Colonic mucosa (tissue), 4 donors: ENCODE data around the gene NECAB2. TPM values are rescaled to one million over a fixed set of nuclear protein-coding genes. Genes with fewer than 3 reads are reported as not detected.
A peak's percentile ranks its signal among the peaks of the same experiment; 100 is the strongest.

Experiments used
- DNase-seq: peaks from one replicate; pipeline ENCODE4 v3.0.0-alpha.2; 2020
- H3K27ac ChIP-seq: fragments of 200-600 bp; one replicate; pipeline ENCODE4 v1.8.0; 2021
- H3K27me3 ChIP-seq: fragments of 200-600 bp; one replicate; pipeline ENCODE4 v1.8.0; 2021
- H3K36me3 ChIP-seq: fragments of 200-600 bp; one replicate; pipeline ENCODE4 v1.8.0; 2021
- H3K4me1 ChIP-seq: fragments of 200-600 bp; one replicate; pipeline ENCODE4 v1.8.0; 2021; ENCODE audit warnings: mild to moderate bottlenecking
- H3K4me3 ChIP-seq: fragments of 200-600 bp; one replicate; pipeline ENCODE4 v1.8.0; 2021
- H3K9ac ChIP-seq, 2 donors: one replicate each; pipeline ENCODE4 v1.7.0; 2013; ENCODE audit warnings: control low read depth in 2 of 2, low read depth in 2 of 2, low read length in 2 of 2
- H3K9me3 ChIP-seq: fragments of 200-600 bp; one replicate; pipeline ENCODE4 v1.8.0; 2021
- CTCF ChIP-seq: fragments of 200-600 bp; IDR thresholded peaks from one replicate; pipeline ENCODE4 v1.8.0; 2022; ENCODE audit warnings: antibody characterized with exemption, mild to moderate bottlenecking
- intact Hi-C: fragments of 100-400 bp; cut with DNase I; formaldehyde crosslinking; loops from one replicate; pipeline ENCODE4 v1.14.1; 2022
- total RNA-seq, 2 donors: library from RNA; stranded (reverse); fragmentation: NEBNext Ultra II Directional in 1 of 2; extraction: Animal tissue kit (Norgen Biotek cat#: 25700) in 1 of 2; gene quantifications; one replicate each; pipeline ENCODE4 v1.2.1, GENCODE V29; 2021
- donor health status: healthy.
- donor health status: DM: no; HTN: no; CAD: no.
- donor health status: DM: no; HTN: no; CAD: no.

NECAB2 gene
- total RNA-seq, 2 donors from 2014 or later: 0.25 to 0.42 TPM

DNA sequence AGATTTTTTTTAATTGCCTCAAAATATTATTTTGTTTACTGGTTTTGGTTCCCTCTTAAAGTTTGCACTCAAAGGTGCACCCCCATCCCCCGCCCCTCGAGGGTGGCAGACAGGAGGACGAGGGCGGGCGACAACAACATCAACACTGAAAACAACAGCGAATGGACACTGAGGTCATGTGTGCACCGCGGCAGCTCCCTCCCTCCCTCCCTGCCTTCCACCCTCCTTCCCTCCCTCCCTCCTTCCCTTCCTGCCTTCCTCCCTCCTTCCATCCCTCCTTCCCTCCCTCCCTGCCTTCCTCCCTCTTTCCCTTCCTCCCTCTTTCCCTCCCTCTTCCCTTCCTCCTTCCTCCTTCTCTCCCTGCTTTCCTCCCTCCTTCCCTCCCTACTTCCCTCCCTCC, 16.5 kb upstream of the NECAB2 start:
- intact Hi-C loops: no loop called here
- H3K27me3 ChIP-seq: no peaks in the 10 kb centered on the region
- TF ChIP-seq CTCF: no peak
- H3K36me3 ChIP-seq: no peaks in the 10 kb centered on the region
- no peak overlapping the region for H3K27ac ChIP-seq
- H3K9me3 ChIP-seq: no peaks in the 10 kb centered on the region
- DNase-seq: no peak
- no peak overlapping the region for H3K9ac ChIP-seq
- H3K4me3 ChIP-seq: no peak overlapping the region
- H3K4me1 ChIP-seq: peaks cover 10% of the 10 kb centered on the region

DNA sequence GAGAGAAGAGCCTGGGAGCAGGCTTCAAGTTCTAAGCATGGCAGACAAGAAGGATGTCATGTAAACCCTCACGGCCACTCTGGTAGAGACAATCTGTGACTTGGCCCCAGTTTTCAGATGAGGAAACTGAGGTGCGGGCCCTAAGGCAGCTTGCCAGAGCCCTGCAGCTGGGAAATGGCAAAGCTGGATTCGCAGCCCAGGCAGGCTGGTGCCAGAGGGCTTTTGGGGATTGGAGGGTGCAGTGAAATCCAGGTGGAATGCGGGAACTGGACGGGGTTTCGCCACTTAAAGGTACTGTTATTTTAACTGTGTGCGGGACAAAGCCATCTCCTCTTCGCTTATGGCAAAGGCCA, 15.5 kb upstream of the NECAB2 start:
- TF ChIP-seq CTCF: no peak

GRCh38 chr16:83952940-83953795, 14.9 kb upstream of the NECAB2 start, which contains the start of gene OSGIN1:
TSS of gene OSGIN1 (plus strand) at chr16:83953240. CDS start at chr16:83957672, 4,432 bp downstream.
- intact Hi-C loops: no loop called here
- peak within 1 kb of the TSS; percentile 95 for H3K27ac ChIP-seq
- no peak for TF ChIP-seq CTCF
- H3K9ac ChIP-seq: peak within 1 kb of the TSS; percentile 94 to 95
- H3K36me3 ChIP-seq: no peaks in the 10 kb centered on the region
- H3K9me3 ChIP-seq: no peaks in the 10 kb centered on the region
- no peaks in the 10 kb centered on the region for H3K27me3 ChIP-seq
- DNase-seq: peak; percentile 97
- H3K4me1 ChIP-seq: peaks cover 10% of the 10 kb centered on the region
- peak within 1 kb of the TSS; percentile 62 for H3K4me3 ChIP-seq

More for the DNA sequence above, 15.5 kb upstream of the NECAB2 start:
- Histone ChIP-seq H3K9me3 (no peaks in the 10 kb centered on the region), H3K4me3 (peak overlapping the region; percentile 62), H3K27me3 (no peaks in the 10 kb centered on the region), H3K36me3 (no peaks in the 10 kb centered on the region), H3K4me1 (peaks cover 10% of the 10 kb centered on the region), H3K9ac (peak overlapping the region; percentile 31 to 95), H3K27ac (no peak overlapping the region)
- DNase-seq: no peak
- intact Hi-C loops: no loop called here

GRCh38 chr16:83953796-83954576, 14.1 kb upstream of the NECAB2 start:
- peaks cover 10% of the 10 kb centered on the region for H3K4me1 ChIP-seq
- H3K27ac ChIP-seq: peak overlapping the region; percentile 95
- H3K36me3 ChIP-seq: no peaks in the 10 kb centered on the region
- H3K9ac ChIP-seq: peak overlapping the region; percentile 94 to 95
- intact Hi-C loops: no loop called here
- H3K4me3 ChIP-seq: peak overlapping the region; percentile 62
- peak; percentile 50 for DNase-seq
- no peaks in the 10 kb centered on the region for H3K27me3 ChIP-seq
- no peaks in the 10 kb centered on the region for H3K9me3 ChIP-seq
- TF ChIP-seq CTCF: peak; percentile 39

- DNase-seq: peak; percentile 71
- Histone ChIP-seq H3K4me3 (peak overlapping the region; percentile 62), H3K27ac (peak overlapping the region; percentile 95), H3K9ac (peak overlapping the region; percentile 38 to 51), H3K27me3 (no peaks in the 10 kb centered on the region), H3K9me3 (no peaks in the 10 kb centered on the region), H3K4me1 (peaks cover 10% of the 10 kb centered on the region), H3K36me3 (no peaks in the 10 kb centered on the region)
- no peak for TF ChIP-seq CTCF
- intact Hi-C loops: no loop called here
Measured at GRCh38 chr16:83954577-83955016, 13.4 kb upstream of the NECAB2 start.
